HG02938 (cell line): Measurements from ENCODE around the gene ZFAND5.

ENCODE experiments used
- ATAC-seq: cut with Tn5 transposase; IDR thresholded peaks from one replicate; pipeline ENCODE4 v1.9.1; 2021; ENCODE audit warnings: mild to moderate bottlenecking, moderate library complexity; ENCODE audit not compliant: unreplicated experiment

The ZFAND5 gene

DNA sequence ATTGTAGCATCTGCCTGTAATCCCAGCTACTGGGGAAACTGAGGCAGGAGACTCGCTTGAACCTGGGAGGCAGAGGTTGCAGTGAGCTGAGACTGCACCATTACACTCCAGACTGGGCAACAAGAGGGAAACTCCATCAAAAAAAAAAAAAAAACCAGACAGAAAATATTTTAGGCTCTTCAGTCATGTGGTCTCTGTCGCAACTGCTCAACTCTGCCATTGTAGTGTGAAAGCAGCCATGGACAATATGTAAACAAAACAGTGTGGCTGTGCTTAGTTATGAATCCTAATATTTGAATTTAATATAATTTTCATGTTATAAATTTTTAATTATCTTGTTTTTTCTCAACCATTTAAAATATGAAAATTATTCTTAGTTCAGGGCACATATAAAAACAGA is 38.4 kb downstream of the ZFAND5 start:
- ATAC-seq = no peak

DNA sequence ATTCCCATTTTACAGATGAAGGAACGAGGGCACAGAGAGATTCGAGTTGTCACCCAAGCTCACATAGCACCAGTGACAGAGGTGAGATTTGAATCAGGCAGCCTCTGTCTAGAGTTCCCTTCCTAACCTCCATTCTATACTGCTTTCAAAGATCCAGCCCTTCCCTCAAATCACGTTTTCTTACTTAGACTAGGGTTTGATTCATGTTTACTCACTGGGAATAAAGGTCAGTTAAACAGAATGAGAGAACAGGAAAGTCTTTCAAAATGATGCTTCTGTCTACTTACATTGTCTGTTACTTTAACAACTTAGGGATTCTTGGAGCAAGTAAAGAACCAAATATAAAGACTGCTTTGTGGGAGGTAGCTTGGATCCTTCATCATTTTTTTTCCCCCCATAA is 40.0 kb downstream of the ZFAND5 start:
- no peak for ATAC-seq

DNA sequence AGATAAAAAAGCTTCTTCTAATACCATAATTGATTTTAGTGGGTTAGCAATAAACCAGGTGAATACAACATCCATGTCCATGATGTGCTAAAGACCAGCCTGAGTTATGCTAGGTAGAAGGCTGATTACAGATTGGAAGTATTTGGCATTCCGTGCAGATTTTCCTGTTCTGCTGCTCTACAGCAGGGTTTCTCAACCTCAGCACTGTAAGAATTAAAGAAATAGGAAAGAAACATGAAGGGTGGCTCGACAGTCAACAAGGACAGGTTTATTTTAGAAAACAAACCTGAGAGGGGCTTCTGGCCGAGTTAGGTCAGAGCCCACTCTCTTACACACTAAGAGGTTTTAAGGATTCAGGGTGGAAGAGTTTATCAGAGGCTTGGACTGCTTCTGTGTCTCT is 42.3 kb downstream of the ZFAND5 start:
- no peak for ATAC-seq

DNA sequence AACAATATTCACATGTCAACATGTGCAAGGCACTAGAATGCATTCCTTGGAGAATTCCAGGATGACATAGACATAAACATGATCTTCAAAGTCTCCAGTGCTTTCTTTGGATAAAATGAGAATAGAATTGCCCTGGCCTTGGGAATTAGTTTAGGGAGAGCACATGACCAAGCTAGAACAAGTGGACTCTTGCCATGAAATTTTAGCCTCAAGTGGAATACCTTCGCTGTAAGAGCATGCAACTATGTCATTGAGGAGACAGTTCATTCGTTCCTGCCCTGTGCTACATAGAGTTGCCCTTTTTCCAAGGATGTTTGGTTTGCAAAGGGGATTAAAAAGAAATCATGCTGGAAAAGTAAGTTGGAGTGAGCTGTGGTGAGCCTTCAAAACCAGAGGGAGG is 42.7 kb downstream of the ZFAND5 start:
- no peak for ATAC-seq

DNA sequence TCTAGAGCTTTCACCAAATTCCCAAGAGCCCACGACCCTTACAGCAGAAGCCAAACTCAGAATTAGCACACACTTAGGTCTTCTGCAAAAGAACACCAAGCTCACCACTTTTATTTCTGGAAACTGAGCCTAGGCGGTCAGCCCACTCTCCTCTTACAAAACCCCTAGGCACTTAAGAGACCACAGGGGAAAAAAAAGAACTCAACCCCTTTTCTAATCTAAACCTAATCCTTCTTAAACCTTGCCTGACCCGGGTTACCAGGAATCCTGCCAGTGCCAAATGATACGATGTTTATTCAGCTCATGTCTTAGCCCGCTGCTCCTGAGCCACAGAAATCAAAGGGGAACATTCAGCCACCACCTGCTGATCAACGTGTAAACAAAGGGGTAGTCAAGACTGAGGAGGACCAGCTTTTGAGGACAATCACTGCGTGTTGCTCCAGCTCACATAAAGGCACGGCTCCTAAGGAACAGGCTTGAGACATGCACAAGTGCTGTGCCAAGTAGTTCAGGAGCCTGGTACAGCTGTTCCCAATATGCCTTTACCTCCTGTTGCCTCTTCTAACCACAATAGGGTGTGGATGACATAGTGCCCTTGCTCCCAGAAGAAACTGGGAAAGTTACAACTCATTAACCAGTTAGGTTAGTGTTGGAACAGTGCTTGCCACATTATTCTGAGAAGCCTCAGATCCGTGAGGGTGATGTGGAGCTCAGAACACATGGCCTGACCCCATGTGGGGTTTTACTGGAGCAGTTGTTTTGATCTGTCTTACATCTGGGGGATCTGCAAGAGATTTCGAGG is 49.3 kb downstream of the ZFAND5 start:
- ATAC-seq = no peak

DNA sequence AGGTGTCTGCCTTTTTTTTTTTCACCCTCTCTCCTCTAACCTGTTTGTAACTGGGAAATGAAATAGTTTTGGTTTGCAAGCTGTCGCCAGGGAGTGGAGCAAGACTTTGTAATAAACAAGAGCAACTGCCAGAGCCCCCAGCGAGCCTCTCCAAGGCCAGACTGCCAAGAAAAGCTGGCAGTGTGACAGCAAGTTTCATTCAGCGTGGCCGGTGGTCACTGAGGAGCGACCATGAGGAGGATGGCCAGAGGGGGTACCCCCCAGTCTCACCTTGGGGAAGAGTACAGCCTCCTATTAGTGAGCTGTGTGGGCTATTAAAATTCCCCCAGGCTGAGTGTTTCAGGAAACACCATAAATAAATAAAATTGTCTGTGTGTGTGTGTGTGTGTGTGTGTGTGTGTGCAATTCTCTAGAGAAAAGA is 49.9 kb downstream of the ZFAND5 start:
- ATAC-seq = no peak

DNA sequence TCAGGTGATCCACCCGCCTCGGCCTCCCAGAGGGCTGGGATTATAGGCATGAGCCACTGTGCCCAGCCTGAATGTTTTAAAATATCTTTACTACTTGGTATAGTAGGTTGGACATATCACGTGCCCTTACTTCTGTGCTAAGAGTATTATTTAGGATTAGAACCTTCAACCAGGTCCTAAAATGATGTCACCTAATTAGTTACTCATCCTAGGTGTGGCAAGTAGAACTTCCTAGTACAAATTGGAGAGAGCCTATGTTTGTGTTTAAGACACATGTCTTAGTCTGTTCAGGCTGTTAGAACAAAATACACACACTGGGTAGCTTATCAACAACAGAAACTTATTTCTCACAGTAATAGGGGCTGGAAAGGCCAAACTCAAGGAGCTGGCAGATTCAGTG is 51.5 kb downstream of the ZFAND5 start:
- no peak for ATAC-seq

DNA sequence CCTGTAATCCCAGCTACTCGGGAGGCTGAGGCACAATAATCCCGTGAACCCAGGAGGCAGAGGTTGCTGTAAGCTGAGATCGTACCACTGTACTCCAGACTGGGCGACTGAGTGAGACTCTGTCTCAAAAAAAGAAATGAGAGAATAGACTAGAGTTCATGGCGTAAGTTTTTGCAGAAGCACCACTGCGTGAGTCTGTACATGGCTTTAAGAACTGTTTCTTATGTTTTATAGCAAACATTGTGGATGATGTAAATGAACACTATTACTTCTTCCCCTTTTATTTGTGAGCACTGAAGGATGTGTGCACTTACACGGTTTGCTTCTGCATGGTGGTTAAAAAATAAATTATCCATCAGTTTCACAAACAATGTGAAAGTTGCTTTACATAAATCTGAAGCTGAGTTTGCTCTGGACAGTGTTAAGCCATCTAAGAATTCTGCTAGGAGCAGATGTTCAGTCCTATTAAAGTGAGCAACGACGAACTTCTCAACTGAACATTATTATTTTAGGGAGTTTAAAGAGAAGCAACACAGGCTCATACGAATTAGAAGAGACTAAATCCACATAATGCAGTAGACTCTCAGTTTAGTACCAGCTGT is 52.5 kb downstream of the ZFAND5 start:
- peak; percentile 69 for ATAC-seq

DNA sequence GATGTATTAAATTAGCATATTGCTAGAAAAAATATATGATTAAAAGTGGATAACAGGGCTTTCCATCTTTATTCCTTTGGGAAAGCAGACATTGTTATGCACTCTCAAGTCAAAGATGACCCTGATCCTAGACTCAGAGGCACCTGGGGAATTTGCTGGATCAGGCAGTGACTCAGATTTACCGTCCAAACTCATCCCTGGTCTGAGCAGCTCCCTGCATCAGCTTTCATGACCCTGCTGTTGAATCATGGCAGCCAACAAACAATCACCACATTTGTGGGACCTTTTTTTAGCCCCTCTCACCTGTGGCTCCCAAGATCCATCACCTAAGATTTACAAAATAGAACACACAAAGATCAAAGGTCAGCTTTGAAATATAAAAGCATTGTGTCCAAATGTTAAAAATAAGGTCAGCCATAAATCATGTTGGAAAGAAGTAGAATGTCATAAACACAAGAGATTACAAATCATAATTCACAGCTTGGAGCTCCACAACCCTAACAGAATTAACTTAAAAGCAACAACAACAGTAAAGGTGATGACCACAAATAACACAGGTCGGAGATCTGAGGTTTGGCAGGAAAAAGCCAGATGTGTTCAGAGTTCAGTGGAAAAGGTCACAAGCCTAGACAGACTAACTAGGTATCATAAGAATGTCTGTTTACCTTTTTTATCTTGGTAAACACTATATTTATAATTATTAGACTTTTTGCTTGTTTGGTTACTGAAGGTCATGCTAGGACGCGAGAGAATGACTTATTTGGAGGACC is 55.5 kb downstream of the ZFAND5 start:
- ATAC-seq = no peak

DNA sequence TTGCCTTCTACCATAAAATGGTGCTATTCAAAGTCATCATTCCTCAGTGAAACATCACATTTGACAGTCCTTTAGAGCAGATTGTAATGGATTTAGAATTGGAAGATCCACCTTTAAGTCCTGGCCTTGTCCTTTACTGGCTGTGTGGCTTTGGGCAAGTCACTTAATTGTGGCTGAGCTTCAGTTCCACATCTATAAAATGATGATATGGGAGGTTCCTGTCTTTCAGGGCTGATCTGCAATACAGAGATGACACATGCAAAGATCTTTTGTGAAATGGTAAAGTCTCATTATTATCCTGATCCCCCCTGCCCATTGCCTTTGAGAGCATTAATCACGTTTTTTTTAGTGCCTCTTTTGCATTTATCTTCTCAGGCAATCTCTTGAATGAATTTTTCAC is 58.2 kb downstream of the ZFAND5 start:
- ATAC-seq = no peak

DNA sequence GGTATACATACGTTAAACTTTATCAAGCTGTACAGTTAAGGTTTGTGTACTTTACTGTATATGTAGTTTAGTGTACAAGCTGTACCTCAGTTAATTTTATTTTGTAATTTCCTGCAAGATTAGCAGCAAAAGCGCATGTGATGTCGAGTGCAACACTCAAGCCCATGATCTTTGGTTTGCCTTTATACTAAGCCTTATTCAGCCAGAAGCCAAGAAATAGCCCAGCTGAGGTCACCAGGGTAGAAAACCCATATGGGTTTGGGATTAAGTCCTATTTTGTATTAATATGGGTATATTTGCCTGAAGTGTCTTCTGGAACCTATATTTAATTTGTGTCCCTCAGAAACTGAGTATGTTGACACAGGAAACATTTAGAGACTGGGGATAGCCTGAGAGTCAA is 59.3 kb downstream of the ZFAND5 start:
- ATAC-seq = no peak

DNA sequence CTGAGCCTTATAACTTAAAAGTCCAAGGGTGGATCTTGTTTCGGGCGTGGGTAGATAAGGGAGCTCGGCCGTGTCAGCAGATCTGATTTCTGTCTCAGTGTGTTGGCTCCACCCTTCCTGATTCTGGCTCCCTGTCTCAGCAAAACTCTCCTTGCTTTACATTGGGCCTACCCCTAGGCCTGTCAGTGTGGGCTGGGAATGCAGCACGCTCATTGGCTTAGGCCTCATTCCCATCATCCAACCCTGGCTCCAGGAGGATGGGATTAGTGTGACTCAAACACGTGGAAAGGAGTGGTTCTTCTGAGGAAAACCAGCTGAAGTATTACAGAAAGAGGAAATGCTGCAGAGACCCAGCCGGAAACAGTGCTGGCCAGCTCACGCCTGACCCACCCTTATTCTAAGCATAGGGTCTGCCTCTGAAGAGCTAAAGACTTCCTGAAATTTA is 59.9 kb downstream of the ZFAND5 start:
- peak; percentile 79 for ATAC-seq

DNA sequence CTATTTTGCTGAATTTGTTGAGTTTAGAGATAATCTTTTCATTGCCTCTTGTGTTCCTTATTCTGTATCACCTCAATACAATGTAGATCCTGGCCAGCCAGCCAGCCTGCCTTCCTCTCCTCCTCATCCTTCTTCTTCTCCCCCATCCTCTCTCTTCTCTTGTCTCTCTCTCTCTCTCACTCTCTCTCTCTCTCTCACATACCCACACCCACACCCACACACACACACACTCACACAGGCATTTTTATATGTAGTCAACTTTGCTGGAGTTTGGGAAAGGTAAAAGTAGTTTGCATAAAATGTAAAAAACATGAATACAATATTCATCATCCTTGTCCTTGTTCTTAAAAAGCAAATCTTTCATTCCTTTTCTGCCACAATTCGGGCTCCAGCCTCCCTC is 60.5 kb downstream of the ZFAND5 start:
- no peak for ATAC-seq
